22Rv1 (cell line): Measurements from ENCODE around the gene VIPAS39.

Experiments
- CTCF ChIP-seq: fragments of 450-650 bp; IDR thresholded peaks from 2 replicates; pipeline ENCODE4 v1.5.1; 2017; ENCODE audit warnings: mild to moderate bottlenecking
- ZFX ChIP-seq: fragments of 450-650 bp; IDR thresholded peaks from 2 replicates; pipeline ENCODE4 v1.6.1; 2017; ENCODE audit warnings: antibody characterized with exemption, borderline replicate concordance

GRCh38 chr14:77421201-77421600 lies 36.2 kb downstream of the VIPAS39 start:
- TF ChIP-seq CTCF (no peak), ZFX (no peak)
